Heart left ventricle (tissue), 13 donors: Measurements from ENCODE around the gene SLC41A1.
A peak's percentile ranks its signal among the peaks of the same experiment; 100 is the strongest.

Experiments
- POLR2A ChIP-seq, 2 donors: fragments of 450-650 bp; IDR thresholded peaks; one replicate each; pipeline ENCODE4 v1.6.1; 2017; ENCODE audit warnings: antibody characterized with exemption in 2 of 2, mild to moderate bottlenecking in 2 of 2, moderate library complexity in 2 of 2
- TF ChIP-seq, protein P1 (sequence below), 12 donors: fragments of 200-600 bp; sonication (generic) in 4 of 12; IDR thresholded peaks; one replicate each; pipeline versions ENCODE4 v1.5.0 to v1.8.0; 2018 to 2022; ENCODE audit warnings: antibody characterized with exemption in 12 of 12, mild to moderate bottlenecking in 5 of 12
- donor health status: ischemic (EF 13 %, LVEDD 7.1; RV severe dilation, severe dysfunction).
- donor health status: DM: no; HTN: yes; CAD: no.
- donor health status: DM: no; HTN: no; CAD: no.
- donor health status: ischemic (EF 25% LVEDD 6.9; RV normal size, moderate dysfunction).
- donor health status: ischemic (EF 25% LVEDD 5.7; RV mildly dilated, moderate dysfunction).
- donor health status: ischemic (EF 35%, LVEDD 5.7; RV mildly dilated, moderate dysfunction).
- donor health status: nonischemic (EF 11% LVEDD 7.7; RV severe dilation, severe dysfunction).
- donor health status: DM: yes; HTN: yes; CAD: no.
- donor health status: PGD.
- donor health status: ischemic (EF 29% LVEDD 5.4; RV normal size, mild dysfunction).
- donor health status: nonischemic (EF 23%, LVEDD 6.1; RV moderate dilation, normal function).

DNA sequence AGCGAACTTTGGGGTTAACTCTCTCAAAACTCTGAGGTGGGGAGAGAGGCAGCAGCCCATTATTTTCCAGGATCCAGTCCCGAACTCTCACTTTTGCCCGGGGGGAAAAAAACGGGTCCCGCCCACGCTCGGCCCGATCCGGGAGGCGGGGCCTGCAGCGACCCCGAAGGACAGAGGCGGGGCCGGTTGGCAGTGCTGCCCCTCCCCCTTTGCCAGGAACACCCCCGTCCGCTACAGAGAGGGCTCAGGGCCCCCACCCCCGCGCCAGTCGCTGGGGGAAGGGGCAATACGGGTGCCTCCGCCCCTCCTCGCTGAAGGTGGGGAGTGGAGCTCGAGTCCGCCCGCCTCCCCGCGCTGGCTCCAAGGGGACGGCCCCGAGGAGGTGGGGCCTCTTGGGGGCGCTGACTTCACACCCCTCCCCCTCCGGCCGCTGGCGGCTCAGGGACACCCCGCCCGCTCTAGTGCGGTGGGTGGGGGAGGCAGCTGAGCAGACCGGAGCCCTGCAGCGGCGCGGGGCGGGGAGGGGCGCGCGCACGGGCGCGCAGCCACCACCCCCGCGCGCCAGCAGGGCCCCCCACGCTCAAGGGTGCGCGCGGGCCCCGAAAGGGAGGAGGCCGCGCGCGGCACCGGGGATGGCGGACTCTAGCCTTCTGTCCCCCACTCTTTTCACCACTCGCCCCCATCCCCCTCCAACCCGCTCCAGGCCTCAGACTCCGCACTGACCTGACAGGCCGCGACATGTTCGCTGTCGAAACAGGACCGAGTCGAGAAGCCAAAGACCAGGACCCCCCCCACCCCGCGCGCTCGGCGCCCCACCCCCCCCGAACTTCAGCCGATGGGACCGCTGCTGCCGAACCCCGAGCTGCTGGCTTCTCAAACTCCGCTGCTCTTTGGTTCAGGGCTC is 63.5 kb downstream of the SLC41A1 start:
- TF ChIP-seq, protein P1, sequence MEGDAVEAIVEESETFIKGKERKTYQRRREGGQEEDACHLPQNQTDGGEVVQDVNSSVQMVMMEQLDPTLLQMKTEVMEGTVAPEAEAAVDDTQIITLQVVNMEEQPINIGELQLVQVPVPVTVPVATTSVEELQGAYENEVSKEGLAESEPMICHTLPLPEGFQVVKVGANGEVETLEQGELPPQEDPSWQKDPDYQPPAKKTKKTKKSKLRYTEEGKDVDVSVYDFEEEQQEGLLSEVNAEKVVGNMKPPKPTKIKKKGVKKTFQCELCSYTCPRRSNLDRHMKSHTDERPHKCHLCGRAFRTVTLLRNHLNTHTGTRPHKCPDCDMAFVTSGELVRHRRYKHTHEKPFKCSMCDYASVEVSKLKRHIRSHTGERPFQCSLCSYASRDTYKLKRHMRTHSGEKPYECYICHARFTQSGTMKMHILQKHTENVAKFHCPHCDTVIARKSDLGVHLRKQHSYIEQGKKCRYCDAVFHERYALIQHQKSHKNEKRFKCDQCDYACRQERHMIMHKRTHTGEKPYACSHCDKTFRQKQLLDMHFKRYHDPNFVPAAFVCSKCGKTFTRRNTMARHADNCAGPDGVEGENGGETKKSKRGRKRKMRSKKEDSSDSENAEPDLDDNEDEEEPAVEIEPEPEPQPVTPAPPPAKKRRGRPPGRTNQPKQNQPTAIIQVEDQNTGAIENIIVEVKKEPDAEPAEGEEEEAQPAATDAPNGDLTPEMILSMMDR (IDR thresholded peaks at IDR 0.05) = peak in 3 of 12 donors; percentile 8 to 15 (median 9)
- TF ChIP-seq POLR2A (IDR thresholded peaks at IDR 0.05) = peak; percentile 35 to 68
